Upper lobe of left lung (tissue), 6 donors: ENCODE measurements around the gene ATP10B. TPM values are rescaled to one million over a fixed set of nuclear protein-coding genes. Genes with fewer than 3 reads are reported as not detected.

Experiments
- ATAC-seq, 2 donors: fragments of 200-7000 bp; cut with Tn5 transposase; one replicate each; pipeline ENCODE4 v1.9.1; 2022; ENCODE audit warnings: mild to moderate bottlenecking in 2 of 2, moderate library complexity in 2 of 2; ENCODE audit not compliant: low FRiP score in 2 of 2
- DNase-seq, 2 donors: peaks; one replicate each; pipeline ENCODE4 v3.0.0-alpha.2; 2019 to 2020
- H3K27ac ChIP-seq, 4 donors: fragments of 200-600 bp; sonication (generic); one replicate each; pipeline ENCODE4 v1.5.1; 2016 to 2019
- H3K27me3 ChIP-seq, 4 donors: fragments of 200-600 bp; sonication (generic); one replicate each; pipeline ENCODE4 v1.5.1; 2017 to 2019
- H3K36me3 ChIP-seq, 4 donors: fragments of 200-600 bp; sonication (generic); one replicate each; pipeline ENCODE4 v1.5.1; 2016 to 2019
- H3K4me1 ChIP-seq, 4 donors: fragments of 200-600 bp; sonication (generic); one replicate each; pipeline ENCODE4 v1.5.1; 2018 to 2019
- H3K4me3 ChIP-seq, 4 donors: fragments of 200-600 bp; sonication (generic); one replicate each; pipeline ENCODE4 v1.5.1; 2017 to 2019; ENCODE audit warnings: mild to moderate bottlenecking in 2 of 4, moderate library complexity in 1 of 4
- H3K9me3 ChIP-seq, 4 donors: fragments of 200-600 bp; sonication (generic); one replicate each; pipeline ENCODE4 v1.5.1; 2018 to 2019
- CTCF ChIP-seq, 6 experiments: fragments of 450-650 bp in 4 of 6; fragments of 200-600 bp in 2 of 6; sonication (generic) in 2 of 6; IDR thresholded peaks; one replicate each; pipeline ENCODE4 v1.5.1; 2016 to 2019; ENCODE audit warnings: antibody characterized with exemption in 6 of 6
- EP300 ChIP-seq, 4 donors: sonication (generic); formaldehyde crosslinking; IDR thresholded peaks; one replicate each; pipeline ENCODE4 v1.5.1; 2017; ENCODE audit warnings: antibody characterized with exemption in 4 of 4, control low read depth in 2 of 4
- POLR2A ChIP-seq, 4 donors: fragments of 450-650 bp; IDR thresholded peaks; one replicate each; pipeline ENCODE4 v1.5.1; 2016 to 2017; ENCODE audit warnings: antibody characterized with exemption in 4 of 4, mild to moderate bottlenecking in 2 of 4
- POLR2AphosphoS5 ChIP-seq, 2 donors: sonication (generic); formaldehyde crosslinking; IDR thresholded peaks; one replicate each; pipeline ENCODE4 v1.5.1; 2017; ENCODE audit warnings: antibody characterized with exemption in 2 of 2
- WGBS, 2 donors: methylation state at CpG; one replicate each; pipeline ENCODE4 v1.1.5; 2017 to 2018; 5-methylcytosine and 5-hydroxymethylcytosine counted together
- total RNA-seq, 6 donors: library from RNA; depleted of rRNA in 4 of 6; stranded (reverse); fragments of >200 nt in 4 of 6; gene quantifications; one replicate each; pipeline versions ENCODE4 v1.1.0 to v1.2.1, GENCODE V29; 2016 to 2021
- donor health status: DM: no; HTN: no; CAD: no; lungs with moderate emphysema.
- donor health status: DM: no; HTN: yes; CAD: no; lungs with severe emphysema.

Gene ATP10B
- total RNA-seq, 6 donors from 2014 or later: under 0.01 to 0.30 (median 0.09) TPM; not detected in 1

- ATAC-seq (no peak), DNase-seq (no peak)
- TF ChIP-seq POLR2AphosphoS5 (IDR thresholded peaks at IDR 0.05): no peak
- TF ChIP-seq CTCF (IDR thresholded peaks at IDR 0.05): no peak
- TF ChIP-seq POLR2A (IDR thresholded peaks at IDR 0.05): no peak
- TF ChIP-seq EP300 (IDR thresholded peaks at IDR 0.05): no peak
- Histone ChIP-seq H3K9me3 (no peaks in the 10 kb centered on the region), H3K27ac (no peak overlapping the region), H3K27me3 (no peaks in the 10 kb centered on the region), H3K36me3 (no peaks in the 10 kb centered on the region), H3K4me1 (no peaks in the 10 kb centered on the region), H3K4me3 (no peak overlapping the region)
- 77 to 78% methylated on average over 4 of the region's 4 CpGs for WGBS, 2 donors
These were observed 214.5 kb downstream of the ATP10B start for GRCh38 chr5:160637357-160638090.

- DNase-seq: no peak
- H3K4me1 ChIP-seq: no peaks in the 10 kb centered on the region
- no peak for ATAC-seq
- TF ChIP-seq POLR2AphosphoS5 (IDR thresholded peaks at IDR 0.05) (no peak), POLR2A (IDR thresholded peaks at IDR 0.05) (no peak), EP300 (IDR thresholded peaks at IDR 0.05) (no peak), CTCF (IDR thresholded peaks at IDR 0.05) (no peak)
- H3K4me3 ChIP-seq: no peak overlapping the region
- no peaks in the 10 kb centered on the region for H3K36me3 ChIP-seq
- 80 to 81% methylated on average over 4 of the region's 4 CpGs for WGBS, 2 donors
- H3K27ac ChIP-seq: no peak overlapping the region
- H3K27me3 ChIP-seq: no peaks in the 10 kb centered on the region
- H3K9me3 ChIP-seq: no peaks in the 10 kb centered on the region
These were observed 216.3 kb downstream of the ATP10B start for GRCh38 chr5:160635663-160636062.

- no peak overlapping the region for H3K4me3 ChIP-seq
- DNase-seq (no peak), ATAC-seq (no peak)
- no peaks in the 10 kb centered on the region for H3K9me3 ChIP-seq
- no peak overlapping the region for H3K27ac ChIP-seq
- 71 to 72% methylated on average over 4 of the region's 4 CpGs for WGBS, 2 donors
- no peaks in the 10 kb centered on the region for H3K36me3 ChIP-seq
- no peaks in the 10 kb centered on the region for H3K4me1 ChIP-seq
- no peaks in the 10 kb centered on the region for H3K27me3 ChIP-seq
- no peak for TF ChIP-seq EP300 (IDR thresholded peaks at IDR 0.05)
These were observed 217.0 kb downstream of the ATP10B start for GRCh38 chr5:160635046-160635445.

GRCh38 chr5:160629003-160629402 is 223.0 kb downstream of the ATP10B start:
- no peaks in the 10 kb centered on the region for H3K36me3 ChIP-seq
- no peaks in the 10 kb centered on the region for H3K27me3 ChIP-seq
- no peaks in the 10 kb centered on the region for H3K4me1 ChIP-seq
- no peaks in the 10 kb centered on the region for H3K9me3 ChIP-seq
- DNase-seq (peak in 1 of 2 donors; percentile 16), ATAC-seq (peak in 1 of 2 donors; percentile 27)
- H3K4me3 ChIP-seq: no peak overlapping the region
- WGBS, 2 donors: 75 to 76% methylated on average over 2 of the region's 2 CpGs
- H3K27ac ChIP-seq: no peak overlapping the region
- TF ChIP-seq POLR2A (IDR thresholded peaks at IDR 0.05) (no peak), EP300 (IDR thresholded peaks at IDR 0.05) (no peak), POLR2AphosphoS5 (IDR thresholded peaks at IDR 0.05) (no peak), CTCF (IDR thresholded peaks at IDR 0.05) (no peak)

GRCh38 chr5:160628619-160628968 is 223.4 kb downstream of the ATP10B start:
- no peaks in the 10 kb centered on the region for H3K9me3 ChIP-seq
- H3K36me3 ChIP-seq: no peaks in the 10 kb centered on the region
- no peaks in the 10 kb centered on the region for H3K4me1 ChIP-seq
- 79 to 91% methylated on average over 1 of the region's 1 CpG for WGBS, 2 donors
- no peaks in the 10 kb centered on the region for H3K27me3 ChIP-seq
- ATAC-seq (no peak), DNase-seq (no peak)
- no peak overlapping the region for H3K27ac ChIP-seq
- no peak for TF ChIP-seq POLR2AphosphoS5 (IDR thresholded peaks at IDR 0.05)
- TF ChIP-seq EP300 (IDR thresholded peaks at IDR 0.05): no peak
- TF ChIP-seq CTCF (IDR thresholded peaks at IDR 0.05): no peak
- no peak for TF ChIP-seq POLR2A (IDR thresholded peaks at IDR 0.05)
- no peak overlapping the region for H3K4me3 ChIP-seq
